Measurements from ENCODE around the gene MMP3.

The MMP3 gene

GRCh38 chr11:102864724-102865123, 21.3 kb upstream of the MMP3 start:
- TF ChIP-seq TEAD4 (IDR thresholded peaks at IDR 0.05), result no peak
- no peak for TF ChIP-seq USF1 (IDR thresholded peaks at IDR 0.05)
- TF ChIP-seq CREB1 (IDR thresholded peaks at IDR 0.05; ENCODE audit: low read depth), result no peak
- no peak for TF ChIP-seq NFIC (IDR thresholded peaks at IDR 0.05)
- TF ChIP-seq YY1 (IDR thresholded peaks at IDR 0.05; ENCODE audit: low read depth), result no peak
- TF ChIP-seq EGR1 (IDR thresholded peaks at IDR 0.05), result no peak
- TF ChIP-seq CEBPB (IDR thresholded peaks at IDR 0.05), result no peak
- TF ChIP-seq FOXM1 (IDR thresholded peaks at IDR 0.05; ENCODE audit: borderline replicate concordance, low read depth), result no peak

GRCh38 chr11:102853956-102854355, 10.5 kb upstream of the MMP3 start:
- TF ChIP-seq CREB1 (IDR thresholded peaks at IDR 0.05; ENCODE audit: low read depth) (no peak), TCF12 (IDR thresholded peaks at IDR 0.05; ENCODE audit: low read depth) (no peak), EGR1 (IDR thresholded peaks at IDR 0.05) (no peak), NFIC (IDR thresholded peaks at IDR 0.05) (no peak), EP300 (IDR thresholded peaks at IDR 0.05; ENCODE audit: borderline replicate concordance) (no peak), REST (IDR thresholded peaks at IDR 0.05; ENCODE audit: low read depth) (no peak), CEBPB (IDR thresholded peaks at IDR 0.05) (no peak), TEAD4 (IDR thresholded peaks at IDR 0.05) (no peak), USF1 (IDR thresholded peaks at IDR 0.05) (no peak), MAX (IDR thresholded peaks at IDR 0.05) (no peak), YY1 (IDR thresholded peaks at IDR 0.05; ENCODE audit: low read depth) (no peak), TAF1 (IDR thresholded peaks at IDR 0.05; ENCODE audit: low read depth) (no peak), ZBTB7A (IDR thresholded peaks at IDR 0.05; ENCODE audit: low read depth) (no peak)

GRCh38 chr11:102853055-102853454, 9.6 kb upstream of the MMP3 start:
- TF ChIP-seq YY1 (IDR thresholded peaks at IDR 0.05; ENCODE audit: low read depth) (no peak), FOXM1 (IDR thresholded peaks at IDR 0.05; ENCODE audit: borderline replicate concordance, low read depth) (no peak), ZBTB7A (IDR thresholded peaks at IDR 0.05; ENCODE audit: low read depth) (no peak), TAF1 (IDR thresholded peaks at IDR 0.05; ENCODE audit: low read depth) (no peak), NFIC (IDR thresholded peaks at IDR 0.05) (no peak), EGR1 (IDR thresholded peaks at IDR 0.05) (no peak)

GRCh38 chr11:102850973-102851745, 7.8 kb upstream of the MMP3 start:
- no peak for TF ChIP-seq TAF1 (IDR thresholded peaks at IDR 0.05; ENCODE audit: low read depth)
- TF ChIP-seq RAD21 (IDR thresholded peaks at IDR 0.05; ENCODE audit: low read depth), result no peak
- no peak for TF ChIP-seq EP300 (IDR thresholded peaks at IDR 0.05; ENCODE audit: borderline replicate concordance)
- no peak for TF ChIP-seq REST (IDR thresholded peaks at IDR 0.05; ENCODE audit: low read depth)
- no peak for TF ChIP-seq TEAD4 (IDR thresholded peaks at IDR 0.05)
- TF ChIP-seq YY1 (IDR thresholded peaks at IDR 0.05; ENCODE audit: low read depth), result no peak
- TF ChIP-seq CEBPB (IDR thresholded peaks at IDR 0.05), result no peak
- no peak for TF ChIP-seq TCF12 (IDR thresholded peaks at IDR 0.05; ENCODE audit: low read depth)
- TF ChIP-seq NFIC (IDR thresholded peaks at IDR 0.05), result no peak
- no peak for TF ChIP-seq EGR1 (IDR thresholded peaks at IDR 0.05)
- no peak for TF ChIP-seq USF1 (IDR thresholded peaks at IDR 0.05)
- no peak for TF ChIP-seq CREB1 (IDR thresholded peaks at IDR 0.05; ENCODE audit: low read depth)
- no peak for TF ChIP-seq MAX (IDR thresholded peaks at IDR 0.05)
- no peak for TF ChIP-seq ZBTB7A (IDR thresholded peaks at IDR 0.05; ENCODE audit: low read depth)
- TF ChIP-seq FOXM1 (IDR thresholded peaks at IDR 0.05; ENCODE audit: borderline replicate concordance, low read depth), result no peak

GRCh38 chr11:102849311-102849710, 5.9 kb upstream of the MMP3 start:
- TF ChIP-seq REST (IDR thresholded peaks at IDR 0.05; ENCODE audit: low read depth) (no peak), ZBTB7A (IDR thresholded peaks at IDR 0.05; ENCODE audit: low read depth) (no peak), TEAD4 (IDR thresholded peaks at IDR 0.05) (no peak), NFIC (IDR thresholded peaks at IDR 0.05) (no peak), EP300 (IDR thresholded peaks at IDR 0.05; ENCODE audit: borderline replicate concordance) (no peak), USF1 (IDR thresholded peaks at IDR 0.05) (no peak), RAD21 (IDR thresholded peaks at IDR 0.05; ENCODE audit: low read depth) (no peak), TAF1 (IDR thresholded peaks at IDR 0.05; ENCODE audit: low read depth) (no peak), YY1 (IDR thresholded peaks at IDR 0.05; ENCODE audit: low read depth) (no peak), FOXM1 (IDR thresholded peaks at IDR 0.05; ENCODE audit: borderline replicate concordance, low read depth) (no peak), MAX (IDR thresholded peaks at IDR 0.05) (no peak), EGR1 (IDR thresholded peaks at IDR 0.05) (no peak), CREB1 (IDR thresholded peaks at IDR 0.05; ENCODE audit: low read depth) (no peak), TCF12 (IDR thresholded peaks at IDR 0.05; ENCODE audit: low read depth) (no peak), CEBPB (IDR thresholded peaks at IDR 0.05) (no peak)
